Pulmonary artery endothelial cell (primary cell): ENCODE results near the gene CCK. TPM values are rescaled to one million over a fixed set of nuclear protein-coding genes. Genes with fewer than 3 reads are reported as not detected.

Experiments
- DNase-seq: peaks from one replicate; pipeline ENCODE4 v3.0.0-alpha.2; 2011; ENCODE audit warnings: low read depth, low spot score
- total RNA-seq: library from RNA; depleted of rRNA; stranded (reverse); fragments of >200 nt; gene quantifications from 2 replicates; pipeline ENCODE4 v1.2.3, GENCODE V29; 2014

Gene CCK
- total RNA-seq, 1 donor from 2014 or later: not detected

GRCh38 chr3:42225486-42226363, 40.3 kb downstream of the CCK start:
- no peak for DNase-seq

GRCh38 chr3:42224658-42225421, 41.1 kb downstream of the CCK start:
- no peak for DNase-seq

GRCh38 chr3:42224178-42224577, 41.8 kb downstream of the CCK start:
- no peak for DNase-seq

- no peak for DNase-seq
These were observed 42.9 kb downstream of the CCK start for GRCh38 chr3:42222942-42223693.

- no peak for DNase-seq
These were observed 45.4 kb downstream of the CCK start for GRCh38 chr3:42220436-42221121.

GRCh38 chr3:42216931-42217333, 49.1 kb downstream of the CCK start:
- DNase-seq: no peak

- no peak for DNase-seq
These were observed 49.7 kb downstream of the CCK start for GRCh38 chr3:42216302-42216701.

- no peak for DNase-seq
These were observed 51.3 kb downstream of the CCK start for GRCh38 chr3:42214565-42215283.

GRCh38 chr3:42214064-42214463, 51.9 kb downstream of the CCK start:
- DNase-seq: no peak

GRCh38 chr3:42213417-42213816, 52.6 kb downstream of the CCK start:
- no peak for DNase-seq

GRCh38 chr3:42210726-42211125, 55.3 kb downstream of the CCK start:
- no peak for DNase-seq

- no peak for DNase-seq
These were observed 56.1 kb downstream of the CCK start for GRCh38 chr3:42209917-42210316.

Other genes starting within 250 kb of the CCK start
- 41.5 and 47.0 TPM in 2 replicates for gene TRAK1, start 174.8 kb downstream of the CCK start, total RNA-seq
- not detected in 2 replicates for gene LYZL4, start 144.4 kb upstream of the CCK start, total RNA-seq
- gene VIPR1, start 236.5 kb upstream of the CCK start, total RNA-seq: 1.9 and 4.5 TPM in 2 replicates